Hematopoietic multipotent progenitor cell treated with erythropoietin and hydrocortisone succinate and interleukin-3 and kit ligand, for 4 days (in vitro differentiated cells): Measurements from ENCODE around the gene IFT81.
"Not testable (repeated sequence)": the region's sequence is repeated elsewhere in the genome, so short reads cannot be mapped to it uniquely, and the experiment has no call there.

ENCODE experiments used
- DNase-seq: peaks from one replicate; pipeline ENCODE4 v3.0.0-alpha.2; 2015

IFT81 gene, protein sequence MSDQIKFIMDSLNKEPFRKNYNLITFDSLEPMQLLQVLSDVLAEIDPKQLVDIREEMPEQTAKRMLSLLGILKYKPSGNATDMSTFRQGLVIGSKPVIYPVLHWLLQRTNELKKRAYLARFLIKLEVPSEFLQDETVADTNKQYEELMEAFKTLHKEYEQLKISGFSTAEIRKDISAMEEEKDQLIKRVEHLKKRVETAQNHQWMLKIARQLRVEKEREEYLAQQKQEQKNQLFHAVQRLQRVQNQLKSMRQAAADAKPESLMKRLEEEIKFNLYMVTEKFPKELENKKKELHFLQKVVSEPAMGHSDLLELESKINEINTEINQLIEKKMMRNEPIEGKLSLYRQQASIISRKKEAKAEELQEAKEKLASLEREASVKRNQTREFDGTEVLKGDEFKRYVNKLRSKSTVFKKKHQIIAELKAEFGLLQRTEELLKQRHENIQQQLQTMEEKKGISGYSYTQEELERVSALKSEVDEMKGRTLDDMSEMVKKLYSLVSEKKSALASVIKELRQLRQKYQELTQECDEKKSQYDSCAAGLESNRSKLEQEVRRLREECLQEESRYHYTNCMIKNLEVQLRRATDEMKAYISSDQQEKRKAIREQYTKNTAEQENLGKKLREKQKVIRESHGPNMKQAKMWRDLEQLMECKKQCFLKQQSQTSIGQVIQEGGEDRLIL

DNA sequence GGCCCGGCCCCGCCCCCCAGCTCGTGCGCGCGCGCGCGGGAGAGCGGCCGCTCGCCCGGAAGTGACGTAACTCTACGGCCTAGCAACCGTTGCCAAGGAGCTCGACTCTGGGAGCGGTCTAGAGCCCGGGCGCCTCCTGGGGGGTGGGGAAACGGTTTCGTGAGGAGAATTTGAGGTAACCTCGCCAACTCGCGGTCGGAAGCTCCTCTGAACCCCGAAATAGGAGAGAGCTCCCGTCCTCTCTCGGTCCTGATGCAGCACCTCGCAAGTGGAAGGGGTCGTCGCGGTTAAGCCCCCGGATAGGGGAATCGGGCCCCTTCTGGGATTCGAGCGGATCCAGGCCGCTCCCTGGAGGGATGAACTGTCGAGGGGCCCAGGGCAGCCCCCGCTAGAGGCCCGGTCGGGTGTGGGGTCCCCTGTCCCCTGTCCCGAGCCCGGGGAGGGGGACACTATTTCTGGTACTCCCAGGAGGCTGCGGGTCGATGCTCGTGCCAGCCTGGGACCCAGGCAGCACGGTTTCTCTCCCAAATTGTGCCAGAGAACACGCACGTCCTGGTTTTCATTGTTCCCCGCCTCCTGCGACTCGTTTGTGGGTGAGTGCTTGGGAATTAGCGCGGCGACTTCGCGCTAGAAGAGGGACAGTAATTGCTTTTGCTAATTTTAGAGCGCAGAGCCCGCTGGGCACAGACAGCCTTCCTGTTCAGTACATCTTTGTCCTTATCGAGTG, at the start of gene IFT81:
TSS of gene IFT81 (plus strand) at position 89 of the 727 bp plus-strand sequence. CDS start 3,024 bp downstream, outside the sequence.
- DNase-seq = peak; percentile 96

DNA sequence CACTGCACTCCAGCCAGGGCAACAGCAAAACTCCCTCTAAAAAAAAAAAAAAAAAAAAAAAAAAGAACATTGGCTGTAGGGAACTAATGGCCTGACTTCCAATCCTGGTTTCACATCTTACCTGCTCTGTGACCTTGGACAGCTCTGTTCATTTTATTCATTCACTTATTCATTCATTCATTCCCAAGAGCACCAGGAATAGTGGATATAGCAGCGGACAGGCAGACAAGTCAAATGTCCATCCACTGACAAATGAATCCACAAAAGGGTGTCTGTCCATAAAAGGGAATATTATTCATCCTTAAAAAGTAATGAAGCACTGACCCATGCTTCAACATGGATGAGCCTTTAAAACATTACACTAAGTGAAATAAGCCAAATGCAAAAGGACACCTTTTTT, 48.3 kb upstream of the IFT81 start:
- DNase-seq = no peak

DNA sequence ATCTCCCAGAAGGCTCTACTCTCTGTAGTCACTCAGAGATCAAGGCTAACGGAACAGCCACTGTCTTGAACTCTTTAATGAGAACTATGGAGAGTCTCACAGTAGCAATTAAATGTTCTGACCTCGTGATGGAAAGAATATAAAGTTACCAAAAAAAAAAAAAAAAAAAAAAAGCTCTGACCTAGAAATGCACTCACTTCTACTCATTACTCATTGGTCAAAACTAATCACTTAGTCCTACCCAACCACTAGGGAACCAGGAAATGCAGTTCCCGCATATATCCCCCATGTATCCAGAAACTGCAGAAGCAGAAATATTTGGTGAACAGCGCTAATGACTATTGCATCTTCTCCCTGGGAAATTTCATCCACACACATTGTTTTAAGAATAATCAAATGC, 46.4 kb upstream of the IFT81 start:
- DNase-seq = no peak

DNA sequence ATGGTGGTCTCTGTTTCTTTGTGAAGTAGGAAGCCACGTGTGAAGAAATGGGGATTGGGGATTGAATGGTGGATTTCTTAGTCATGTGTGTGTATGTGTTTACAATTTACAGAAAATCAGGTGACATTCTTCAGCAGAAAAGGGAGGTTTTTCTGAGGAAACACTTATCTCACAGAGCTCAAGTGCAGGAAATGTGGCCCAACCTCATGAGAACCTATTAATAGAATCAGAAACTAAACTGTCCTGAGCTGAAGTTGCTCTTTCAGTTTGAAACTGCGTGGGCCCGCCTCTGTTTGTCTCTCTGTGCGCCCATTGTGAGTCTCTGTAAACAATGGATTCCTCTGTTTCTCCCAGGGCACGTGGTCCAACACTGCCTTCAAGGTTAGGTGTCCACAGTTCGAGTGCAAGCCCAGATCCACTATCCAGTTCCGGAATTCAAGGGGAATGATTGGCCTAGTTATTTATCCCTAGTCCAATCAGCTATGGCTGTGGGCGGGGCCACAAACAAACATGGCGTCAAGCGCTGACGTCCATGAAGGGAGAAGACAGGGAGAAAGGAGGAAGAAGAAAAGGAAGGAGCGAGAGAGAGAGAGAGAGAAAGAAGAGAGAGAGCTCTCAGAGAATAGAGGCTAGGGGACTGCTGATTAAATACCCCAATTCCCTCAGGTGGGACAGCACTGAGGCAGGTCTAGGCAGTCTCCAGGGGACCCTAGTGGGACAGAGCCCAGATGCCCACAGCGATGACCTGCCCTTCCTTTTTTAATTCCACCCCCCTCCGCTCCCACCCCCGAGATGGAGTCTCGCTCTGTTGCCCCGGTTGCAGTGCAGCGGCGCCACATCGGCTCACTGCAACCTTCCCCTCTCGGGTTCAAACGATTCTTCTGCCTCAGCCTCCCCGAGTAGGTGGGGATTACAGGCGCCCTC, 44.4 kb upstream of the IFT81 start:
- DNase-seq = peak; percentile 93

DNA sequence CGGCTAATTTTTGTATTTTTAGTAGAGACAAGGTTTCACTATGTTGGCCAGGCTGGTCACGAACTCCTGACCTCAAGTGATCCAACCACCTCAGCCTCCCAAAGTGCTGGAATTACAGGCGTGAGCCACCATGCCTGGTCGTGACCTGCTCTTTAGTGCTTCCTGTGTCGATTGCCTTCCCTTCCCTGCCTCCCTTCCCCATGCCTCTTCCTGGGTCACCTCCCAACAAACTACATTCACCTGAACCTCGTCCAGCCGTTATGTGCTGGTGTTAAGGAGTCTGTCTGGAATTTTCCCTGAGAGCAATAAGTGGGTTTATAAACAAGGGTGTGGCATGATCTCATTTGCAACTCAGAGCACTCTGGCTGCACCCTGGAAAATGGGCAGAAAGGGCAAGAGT, 43.7 kb upstream of the IFT81 start:
- DNase-seq = no peak

DNA sequence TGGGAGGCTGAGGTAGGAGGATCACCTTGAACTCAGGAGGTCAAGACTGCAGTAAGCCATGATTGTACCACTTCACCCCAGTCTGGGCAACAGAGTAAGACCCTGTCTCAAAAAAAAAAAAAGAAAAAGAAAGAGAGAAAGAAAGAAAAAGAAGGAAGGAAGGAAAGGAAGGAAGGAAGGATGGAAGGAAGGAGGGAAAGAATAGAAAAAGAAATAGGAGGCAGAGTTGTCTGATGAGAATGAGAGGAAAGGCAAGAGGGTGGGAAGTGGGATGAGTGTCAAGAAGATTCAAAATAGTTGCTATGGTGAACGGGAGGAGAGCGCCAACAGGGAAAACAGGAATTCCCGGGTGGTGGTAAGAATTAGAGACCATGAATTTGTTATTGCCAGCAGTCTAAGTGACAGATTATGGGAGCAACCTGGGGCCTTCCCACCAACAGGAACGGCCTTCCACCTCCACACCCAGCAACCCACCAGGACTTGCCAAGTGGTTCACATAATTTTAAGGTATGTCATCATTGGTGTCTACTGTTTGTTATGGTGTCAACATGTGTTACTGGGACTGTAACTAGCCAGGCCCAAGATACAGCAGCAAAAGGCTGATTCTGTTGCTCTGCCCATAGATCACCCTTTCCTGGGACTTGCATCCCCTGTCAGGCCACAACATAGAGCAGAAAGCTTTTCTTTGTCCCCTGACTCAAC, 39.7 kb upstream of the IFT81 start:
- DNase-seq = no peak

DNA sequence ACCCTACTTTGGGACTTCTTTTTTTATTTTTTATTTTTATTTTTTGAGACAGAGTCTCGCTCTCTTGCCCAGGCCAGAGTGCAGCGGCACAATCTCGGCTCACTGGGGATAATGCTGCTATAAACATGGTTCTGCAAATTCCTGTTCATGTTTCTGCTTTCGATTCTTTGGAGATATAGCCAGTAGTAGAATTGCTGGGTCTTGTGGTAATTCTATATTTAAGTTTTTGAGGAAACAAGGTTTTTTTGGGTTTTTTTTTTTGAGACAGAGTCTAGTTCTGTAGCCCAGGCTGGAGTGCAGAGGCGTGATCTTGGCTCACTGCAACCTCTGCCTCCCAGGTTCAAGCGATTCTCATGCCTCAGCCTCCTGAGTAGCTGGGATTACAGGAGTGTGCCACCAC, 35.9 kb upstream of the IFT81 start:
- DNase-seq = not testable (repeated sequence)

DNA sequence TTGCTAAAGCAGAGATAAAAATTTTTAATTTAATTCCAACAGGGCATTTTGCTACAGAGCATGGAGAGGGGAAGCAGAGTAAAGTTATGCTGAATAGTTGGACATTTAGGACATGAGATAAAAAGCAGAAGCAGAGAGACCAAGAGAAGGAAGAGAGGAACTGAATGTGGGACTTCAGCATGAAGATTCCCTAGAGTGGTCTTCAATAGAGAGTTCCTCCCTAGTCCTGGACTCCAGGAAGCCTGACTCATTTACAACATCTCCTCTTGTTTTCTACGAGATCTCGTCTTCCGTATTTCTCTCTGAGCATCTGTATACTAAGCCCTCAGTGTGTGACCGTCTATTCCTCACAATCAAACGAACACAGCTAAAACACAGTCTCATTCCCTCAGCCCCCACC, 35.2 kb upstream of the IFT81 start:
- no peak for DNase-seq

DNA sequence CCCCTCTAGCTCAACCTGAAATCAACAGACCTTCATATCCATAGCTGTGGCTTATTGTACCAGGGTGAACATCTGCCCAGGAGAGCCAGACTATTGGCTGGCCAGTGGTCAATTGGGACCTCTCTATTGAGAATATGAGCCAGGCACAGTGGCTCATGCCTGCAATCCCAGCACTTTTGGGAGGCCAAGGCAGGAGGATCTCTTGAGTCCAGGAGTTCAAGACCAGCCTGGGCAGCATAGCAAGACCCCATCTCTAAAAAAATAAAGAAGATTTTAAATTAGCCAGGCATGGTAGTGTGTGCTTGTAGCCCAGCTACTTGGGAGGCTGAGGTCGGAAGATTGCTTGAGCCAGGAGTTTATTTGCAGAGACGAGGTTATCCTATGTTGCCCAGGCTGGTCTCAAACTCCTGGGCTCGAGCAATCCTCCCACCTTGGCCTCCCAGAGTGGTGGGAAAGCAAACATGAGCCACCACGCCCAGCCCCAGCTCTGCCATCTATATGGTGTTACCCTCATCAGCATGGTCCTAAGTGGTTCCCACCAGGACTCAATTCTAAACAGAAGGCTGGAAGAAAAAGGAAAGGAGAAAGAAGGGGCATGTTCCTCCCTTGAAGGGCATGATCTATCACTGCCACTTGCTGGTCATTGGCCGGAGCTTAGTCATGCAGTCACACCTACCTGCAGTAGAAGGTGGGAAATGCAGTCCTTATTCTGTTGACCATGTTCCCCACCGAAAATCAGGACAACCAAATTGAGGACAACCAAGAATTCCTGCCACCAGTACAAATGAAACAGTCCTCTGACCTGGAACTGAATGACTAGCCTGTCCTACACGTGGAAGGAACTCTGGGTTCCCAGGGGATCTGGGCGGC, 33.7 kb upstream of the IFT81 start:
- DNase-seq = no peak

DNA sequence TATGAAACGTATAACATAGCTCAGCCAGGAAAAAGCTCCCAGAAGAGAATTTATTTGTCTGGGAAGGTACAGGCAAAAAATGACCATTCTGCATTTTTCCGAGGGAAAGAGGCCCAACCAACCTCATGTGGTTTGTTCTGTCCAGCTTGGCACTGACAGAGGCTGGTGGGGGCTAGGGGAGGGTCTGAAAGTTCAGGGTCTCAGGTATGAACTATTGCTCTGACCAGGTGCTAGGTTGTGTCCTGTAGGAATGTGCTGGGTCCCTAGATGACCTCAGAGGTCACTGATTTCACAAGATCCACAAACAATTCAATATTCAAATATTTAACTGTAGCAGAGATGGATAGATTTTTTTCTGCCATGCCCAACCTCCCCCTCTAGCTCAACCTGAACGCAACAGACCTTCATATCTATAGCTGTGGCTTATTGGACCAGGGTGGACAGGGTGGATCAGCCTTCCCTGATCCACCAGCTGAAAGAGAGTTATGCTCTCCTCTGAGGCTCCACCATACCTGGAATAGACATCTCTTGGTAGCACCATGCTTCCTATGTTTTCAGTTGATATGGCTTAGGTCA, 32.9 kb upstream of the IFT81 start:
- DNase-seq = no peak

DNA sequence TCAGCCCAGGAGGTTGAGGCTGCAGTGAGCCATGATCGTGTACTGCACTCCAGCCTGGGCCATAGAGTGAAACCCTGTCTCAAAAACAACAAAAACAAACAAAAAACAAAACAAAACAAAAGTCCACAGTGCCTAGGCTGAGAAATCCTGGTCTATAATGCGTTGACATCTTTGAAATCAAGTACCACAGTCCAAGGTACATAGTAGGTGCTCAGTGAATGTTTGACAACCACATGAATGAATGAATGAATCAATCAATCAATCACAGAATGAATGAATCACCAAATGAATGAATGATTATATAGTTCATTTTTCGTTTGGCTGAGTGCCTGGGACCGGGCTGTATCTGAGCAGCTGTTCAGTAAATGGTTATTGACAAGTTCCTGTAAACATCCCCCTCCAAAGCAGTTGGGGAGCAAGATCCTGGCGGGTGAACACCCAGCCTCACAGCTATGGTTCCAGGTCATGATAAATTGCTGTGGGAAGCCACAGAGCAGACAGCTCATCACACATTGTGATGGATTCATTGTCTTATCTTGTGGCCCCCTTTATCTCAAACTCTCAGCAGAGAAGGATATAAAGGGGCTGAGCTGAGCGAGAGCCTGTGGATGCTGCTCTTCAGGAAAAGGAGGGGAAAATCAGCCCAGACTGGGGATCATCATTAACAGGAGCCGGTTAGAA, 30.4 kb upstream of the IFT81 start:
- peak; percentile 91 for DNase-seq

DNA sequence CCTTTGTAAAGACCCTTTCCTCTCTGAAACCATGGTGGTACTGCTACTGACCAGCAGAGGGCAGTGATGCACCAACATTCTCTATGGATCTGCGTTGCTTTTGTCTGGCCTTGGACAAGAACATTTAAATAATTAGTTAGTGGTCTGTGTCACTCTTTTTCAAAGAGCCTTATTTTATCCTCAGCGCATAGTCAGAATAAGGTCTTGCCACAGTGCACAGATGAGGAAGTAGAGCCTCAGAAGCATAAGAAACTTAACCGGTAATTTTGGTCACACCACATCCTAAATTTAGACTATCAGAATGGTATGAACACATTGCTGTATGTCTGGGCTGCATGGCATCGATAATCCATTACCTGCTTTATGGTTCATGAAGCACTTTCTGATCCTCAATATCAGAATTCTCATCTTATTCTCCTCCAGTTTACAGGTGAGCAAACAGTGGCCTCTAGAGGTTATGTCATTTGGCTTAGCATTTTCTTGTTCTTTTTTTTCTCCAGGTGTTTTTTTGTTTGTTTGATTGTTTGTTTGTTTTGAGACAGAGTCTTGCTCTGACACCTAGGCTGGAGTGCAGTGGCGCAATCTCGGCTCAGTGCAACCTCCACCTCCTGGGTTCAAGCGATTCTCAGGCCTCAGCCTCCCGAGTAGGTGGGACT, 23.7 kb upstream of the IFT81 start:
- peak; percentile 90 for DNase-seq

DNA sequence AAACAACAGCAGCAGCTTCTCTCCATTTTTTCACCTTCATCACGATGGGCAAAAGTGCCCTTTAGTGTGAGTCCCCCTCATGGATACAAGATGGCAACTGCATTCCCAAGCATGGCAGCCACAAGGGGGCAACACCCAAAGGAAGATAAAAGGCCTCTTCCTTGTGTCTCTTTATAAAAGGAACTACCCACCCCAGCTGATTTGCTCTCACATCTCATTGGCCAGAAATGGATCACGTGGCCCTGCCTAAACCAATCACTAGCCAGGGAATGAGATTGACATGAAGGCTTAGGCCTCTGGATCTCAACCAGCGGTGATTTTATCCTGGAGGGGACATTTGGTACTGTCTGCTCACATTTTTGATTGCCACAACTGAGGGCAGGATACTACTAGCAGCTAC, 21.9 kb upstream of the IFT81 start:
- DNase-seq = peak; percentile 90

DNA sequence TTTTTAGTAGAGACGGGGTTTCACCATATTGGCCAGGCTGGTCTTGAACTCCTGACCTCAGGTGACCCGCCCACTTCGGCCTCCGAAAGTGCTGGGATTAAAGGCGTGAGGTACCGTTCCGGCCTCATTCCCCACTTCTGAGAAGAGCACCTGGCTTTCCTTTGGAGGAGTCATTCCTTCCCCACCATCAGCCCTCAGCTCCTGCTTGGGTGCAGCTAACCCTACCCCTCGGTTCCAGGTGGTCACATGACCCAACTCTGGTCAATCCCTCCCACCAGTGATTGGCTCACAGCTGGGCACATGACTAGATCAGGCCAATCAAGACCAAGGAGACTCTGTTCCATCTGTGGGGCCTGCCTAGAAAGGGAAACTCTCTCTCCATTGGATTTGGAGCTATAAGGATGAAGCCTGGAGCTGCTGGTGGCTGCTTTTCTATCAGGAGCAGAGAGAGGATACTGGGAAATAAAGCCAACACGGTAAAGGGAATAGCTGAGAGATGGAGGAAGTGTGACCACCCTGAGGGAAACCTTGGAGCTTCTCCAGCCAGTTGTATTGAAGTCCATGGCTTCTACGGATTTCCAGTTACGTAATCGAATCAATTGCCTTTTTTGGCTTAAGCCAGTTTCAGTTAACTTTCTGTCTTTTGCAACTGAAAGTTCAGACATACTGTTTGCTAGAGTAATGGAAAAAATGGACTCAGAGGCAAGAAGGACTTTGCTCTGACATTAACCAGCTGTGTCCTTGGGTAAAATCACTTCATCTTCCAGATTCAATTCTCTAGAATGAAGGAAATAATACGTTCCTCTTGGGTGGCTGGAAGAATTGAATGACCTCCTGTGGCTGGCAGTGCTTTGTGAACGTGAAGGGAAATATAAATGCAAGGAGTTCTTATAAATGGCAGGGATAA, 19.7 kb upstream of the IFT81 start:
- DNase-seq = no peak

DNA sequence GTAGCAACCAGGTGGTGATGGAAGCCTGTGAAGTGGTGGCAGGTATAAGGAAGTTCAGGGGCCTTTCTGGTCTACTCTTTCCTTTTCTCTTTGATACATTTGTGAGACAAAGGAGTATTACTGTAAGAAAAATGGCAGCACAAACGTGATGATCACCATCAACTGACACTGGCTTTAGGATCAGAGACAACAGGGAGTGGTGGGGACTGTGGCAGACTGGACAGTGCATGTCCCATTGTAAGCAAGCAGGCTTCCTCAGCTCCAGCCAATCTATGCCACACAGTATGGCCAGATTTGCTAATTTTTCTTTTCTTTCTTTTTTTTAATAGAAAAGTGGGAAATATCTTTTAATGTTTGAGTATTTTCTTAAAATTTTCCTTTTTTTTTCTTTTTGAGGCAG, 19.0 kb upstream of the IFT81 start:
- no peak for DNase-seq

DNA sequence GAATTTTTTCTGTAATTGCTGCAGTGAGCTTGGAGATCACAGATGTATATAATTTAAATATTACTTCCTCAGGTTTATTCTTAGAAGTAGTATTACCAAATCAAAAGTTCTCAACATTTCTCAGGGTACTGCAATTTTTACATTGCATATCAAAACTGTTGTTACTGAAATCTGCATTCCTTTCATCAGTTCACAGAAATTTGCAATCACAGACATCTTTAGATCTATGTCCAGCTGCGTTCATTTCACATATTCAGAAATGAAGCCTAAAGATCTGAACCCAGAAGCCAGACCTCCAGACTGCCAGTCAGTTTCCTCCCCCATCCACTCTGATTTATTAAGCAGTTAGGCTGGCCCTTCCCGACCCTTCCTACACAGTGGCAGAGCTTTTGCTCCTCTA, 18.2 kb upstream of the IFT81 start:
- no peak for DNase-seq

DNA sequence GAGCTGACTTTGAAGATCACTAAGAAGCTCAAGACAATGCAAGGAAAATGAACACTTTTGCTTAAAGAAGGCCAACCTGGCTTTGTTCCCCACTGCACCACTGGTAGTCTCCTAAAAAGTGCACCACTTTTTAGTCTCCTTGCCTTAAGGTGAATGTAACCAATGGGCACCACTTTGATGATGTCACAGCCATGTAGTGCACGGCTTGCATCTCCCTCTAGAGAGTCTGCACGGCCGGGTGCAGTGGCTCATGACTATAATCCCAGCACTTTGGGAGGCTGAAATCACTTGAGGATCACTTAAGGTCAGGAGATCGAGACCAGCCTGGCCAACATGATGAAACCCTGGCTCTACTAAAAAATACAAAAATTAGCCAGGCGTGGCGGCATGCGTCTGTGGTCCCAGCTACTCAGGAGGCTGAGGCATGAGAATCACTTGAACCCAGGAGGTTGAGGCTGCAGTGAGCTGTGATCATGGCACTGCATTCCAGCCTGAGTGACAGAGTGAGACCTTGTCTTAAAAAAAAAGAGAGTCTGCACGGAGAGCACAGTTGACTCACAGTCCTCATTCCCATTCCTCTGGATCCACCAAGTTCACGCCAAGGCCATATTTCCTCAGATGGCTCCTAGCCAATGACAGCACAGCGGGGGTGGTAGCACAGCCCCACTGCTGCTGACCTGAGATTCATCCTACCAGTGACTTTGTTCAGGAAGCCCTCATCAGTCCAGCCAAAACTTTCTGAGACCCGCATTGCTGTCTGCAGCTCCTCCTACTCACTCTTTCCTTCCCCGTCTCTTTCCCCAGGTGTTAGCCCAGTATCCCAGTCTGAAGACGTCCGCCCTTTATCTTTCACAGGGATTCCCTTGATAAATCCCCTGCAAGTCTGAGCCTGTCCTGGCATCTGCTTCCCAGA, 16.5 kb upstream of the IFT81 start:
- DNase-seq = no peak
